GM19395 (cell line): ENCODE data around the gene LAPTM4A.
"Not testable (repeated sequence)": the region's sequence is repeated elsewhere in the genome, so short reads cannot be mapped to it uniquely, and the experiment has no call there.

Experiments used
- ATAC-seq: cut with Tn5 transposase; IDR thresholded peaks from one replicate; pipeline ENCODE4 v1.9.1; 2021; ENCODE audit warnings: mild to moderate bottlenecking, moderate library complexity; ENCODE audit not compliant: unreplicated experiment

The LAPTM4A gene

DNA sequence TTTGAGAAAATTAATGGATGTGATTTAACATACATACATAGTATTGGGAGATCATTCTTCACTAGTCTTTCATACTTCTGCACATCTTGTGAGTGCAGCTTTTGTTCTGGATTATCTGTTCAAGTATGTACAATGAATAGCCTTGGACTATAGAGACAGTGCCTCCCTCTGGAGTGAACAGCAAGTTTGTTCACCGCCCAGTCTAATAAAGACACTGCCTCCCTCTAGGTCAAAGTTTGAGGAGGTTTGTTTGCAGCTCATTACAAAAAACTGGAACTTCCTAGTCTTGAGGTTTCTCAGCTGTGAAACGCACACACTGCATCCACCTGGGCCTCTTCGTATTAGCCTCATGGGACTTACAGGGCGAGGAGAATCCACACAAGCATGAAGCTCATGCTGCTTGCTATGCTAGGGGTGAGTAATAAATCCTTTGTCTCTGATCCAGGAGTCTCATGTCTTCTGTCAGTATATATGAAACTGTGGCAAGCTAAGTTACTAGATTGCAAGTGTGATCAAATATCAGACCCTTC is 26.0 kb upstream of the LAPTM4A start:
- ATAC-seq, result no peak

DNA sequence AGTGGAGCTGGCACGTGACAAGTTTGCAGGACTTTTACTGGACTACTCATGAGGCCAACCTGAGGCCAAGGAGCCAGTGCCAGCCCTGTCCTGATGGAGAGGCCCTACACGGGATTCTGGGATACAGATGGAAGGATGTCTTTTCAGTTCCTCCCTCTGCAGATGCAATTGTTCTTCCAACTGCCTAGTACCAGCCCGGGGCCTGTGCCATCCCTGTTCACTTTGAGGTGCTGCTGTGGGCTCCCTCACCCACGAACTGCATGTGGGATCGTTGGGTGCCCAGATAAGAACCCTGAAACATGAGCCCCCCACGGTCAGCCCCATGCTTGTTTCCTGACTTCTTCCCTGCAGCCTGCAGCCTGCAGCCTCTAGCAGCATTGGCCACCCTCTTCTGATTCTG is 25.3 kb upstream of the LAPTM4A start:
- ATAC-seq, result no peak

DNA sequence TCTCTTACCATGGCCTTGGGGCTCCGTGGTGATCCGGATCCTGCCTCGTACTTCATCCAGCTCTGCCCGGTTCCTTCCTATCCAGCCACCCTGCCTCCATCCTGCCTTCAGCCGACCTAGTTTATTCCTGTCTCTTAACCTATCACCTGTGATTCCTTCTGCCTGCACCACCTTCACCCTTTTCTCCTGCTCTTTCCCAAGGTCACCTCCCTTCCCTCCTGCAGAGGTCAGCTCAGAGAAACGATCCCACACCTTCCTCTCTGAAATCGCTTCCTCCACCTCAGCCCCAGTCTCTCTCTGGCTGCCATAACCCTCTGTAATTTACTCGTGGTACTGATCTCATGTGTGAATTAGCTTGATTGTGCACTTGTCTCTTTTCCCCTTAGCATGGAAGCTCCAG is 23.5 kb upstream of the LAPTM4A start:
- no peak for ATAC-seq

DNA sequence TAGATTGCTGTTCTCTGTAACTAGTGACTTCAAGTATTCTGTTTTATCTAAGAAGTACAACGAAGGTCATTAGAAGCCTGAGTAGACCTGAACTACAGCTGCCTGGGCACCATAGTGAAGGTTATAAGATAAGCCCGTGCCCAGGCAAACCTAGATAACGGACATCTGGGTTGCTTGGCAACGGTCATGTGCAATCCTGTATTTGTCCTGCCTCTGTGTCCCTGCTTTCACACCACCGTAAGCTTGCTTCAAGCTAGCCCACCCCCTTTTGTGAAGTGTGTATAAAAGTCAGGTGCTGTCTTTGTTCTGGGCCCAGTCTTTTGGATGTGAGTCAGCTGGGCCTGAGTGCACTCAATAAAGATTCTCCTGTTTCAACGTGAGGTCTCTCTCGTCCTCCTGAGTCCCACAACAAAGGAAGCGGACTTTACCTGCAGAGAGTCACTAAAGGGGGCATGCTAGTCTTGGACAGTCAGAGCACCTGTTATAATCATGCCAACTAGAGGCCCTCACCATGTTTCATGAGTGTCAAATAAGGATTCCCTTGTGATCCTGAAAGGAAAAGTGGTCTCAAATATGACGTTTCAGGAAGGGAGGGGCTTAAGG is 22.7 kb upstream of the LAPTM4A start:
- ATAC-seq, result not testable (repeated sequence)

DNA sequence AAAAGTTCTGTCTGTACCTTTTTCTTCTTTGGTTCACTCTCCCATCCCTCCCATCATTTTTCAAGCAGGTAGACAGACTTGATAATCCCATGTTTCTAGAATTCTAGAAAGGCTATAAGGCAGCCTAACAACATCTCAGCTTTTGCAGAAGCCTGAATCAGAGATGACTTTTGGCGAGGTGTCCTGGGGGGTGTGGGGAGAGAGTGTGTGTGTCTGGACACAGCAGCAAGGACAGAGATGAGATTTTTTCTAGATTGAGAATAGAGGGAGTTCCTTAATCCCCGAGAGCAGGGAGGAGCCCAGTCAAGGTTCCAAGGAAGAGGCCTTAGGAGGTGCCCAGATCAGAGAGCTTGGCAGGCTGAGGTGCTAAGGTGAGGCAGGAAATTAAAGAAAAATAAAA is 22.0 kb upstream of the LAPTM4A start:
- no peak for ATAC-seq

DNA sequence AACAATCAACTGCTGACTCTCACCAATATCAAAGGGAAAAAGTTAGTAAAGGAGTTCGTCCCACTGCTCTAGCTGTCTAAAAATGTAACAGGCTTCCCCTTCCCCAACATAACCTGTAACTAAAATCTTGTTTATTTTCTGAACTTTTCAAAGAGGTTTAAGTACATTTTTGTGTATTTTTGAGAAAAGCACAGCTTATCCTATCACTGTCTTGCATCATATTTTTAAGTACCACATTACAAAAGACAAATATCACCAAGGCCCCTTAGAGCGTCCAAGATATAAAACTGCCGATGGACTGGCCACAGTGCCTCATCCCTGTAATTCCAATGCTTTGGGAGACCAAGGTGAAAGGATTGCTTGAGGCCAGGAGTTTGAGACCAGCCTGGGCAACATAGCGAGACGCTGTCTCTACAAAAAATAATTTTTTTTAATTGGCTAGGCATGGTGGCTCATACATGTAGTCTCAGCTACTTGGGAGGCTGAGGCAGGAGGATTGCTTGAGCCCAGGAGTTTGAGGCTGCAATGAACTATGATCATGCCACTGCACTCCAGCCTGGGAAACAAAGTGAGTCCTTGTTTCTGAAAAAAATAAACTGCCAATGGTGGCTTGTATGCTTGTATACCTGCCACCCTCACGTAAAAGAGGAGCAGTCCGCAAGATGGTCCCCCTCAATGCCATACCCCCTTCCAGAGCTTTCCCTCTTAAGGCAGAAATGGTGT is 21.2 kb upstream of the LAPTM4A start:
- ATAC-seq, result no peak

DNA sequence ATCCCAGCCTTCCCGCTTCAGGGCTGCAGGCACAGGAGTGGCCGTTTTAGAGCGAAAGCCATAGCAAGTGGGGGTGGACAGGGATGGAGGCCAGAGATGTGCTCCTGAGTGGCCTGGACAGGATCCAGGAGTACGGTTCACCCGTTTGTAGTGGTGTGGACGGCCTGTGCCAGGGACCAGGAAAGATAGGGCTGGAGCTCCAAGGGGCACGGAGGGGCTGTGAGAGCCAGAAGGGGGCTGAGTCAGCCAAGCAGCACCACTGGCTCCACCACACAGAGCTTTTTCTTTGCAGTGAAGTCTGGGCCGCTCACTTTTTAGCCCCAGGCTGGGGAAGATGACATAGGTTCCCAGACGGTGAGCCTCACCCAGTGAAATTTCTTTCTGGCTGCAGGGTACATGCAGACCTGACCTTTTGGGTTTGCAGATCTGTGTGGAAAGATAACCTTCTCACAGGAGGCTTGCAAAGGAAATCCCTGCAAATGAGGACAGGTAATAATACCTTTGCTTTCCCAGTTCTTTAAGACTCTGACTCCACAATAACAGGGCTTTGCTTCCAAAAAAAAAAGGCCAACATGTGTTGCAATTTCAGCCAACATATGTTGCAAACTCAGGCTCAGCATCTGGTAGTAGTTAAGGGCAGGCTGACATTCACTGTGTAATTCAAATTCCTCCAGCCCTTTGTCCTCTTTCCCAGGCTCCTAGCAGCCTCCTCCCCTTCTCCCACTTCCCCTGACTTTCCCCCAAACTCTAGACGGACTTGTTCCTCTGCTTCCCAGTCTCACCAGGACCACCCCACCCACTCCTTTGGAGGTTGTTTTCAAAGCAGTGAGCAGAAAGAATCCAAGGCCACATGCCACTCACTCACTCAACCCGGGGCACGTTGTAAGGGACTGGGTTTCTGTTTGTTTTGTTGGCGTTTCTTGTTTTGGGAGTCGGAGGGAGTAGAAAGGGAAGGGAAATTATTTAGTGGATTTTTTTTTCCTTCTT is 20.3 kb upstream of the LAPTM4A start:
- no peak for ATAC-seq

DNA sequence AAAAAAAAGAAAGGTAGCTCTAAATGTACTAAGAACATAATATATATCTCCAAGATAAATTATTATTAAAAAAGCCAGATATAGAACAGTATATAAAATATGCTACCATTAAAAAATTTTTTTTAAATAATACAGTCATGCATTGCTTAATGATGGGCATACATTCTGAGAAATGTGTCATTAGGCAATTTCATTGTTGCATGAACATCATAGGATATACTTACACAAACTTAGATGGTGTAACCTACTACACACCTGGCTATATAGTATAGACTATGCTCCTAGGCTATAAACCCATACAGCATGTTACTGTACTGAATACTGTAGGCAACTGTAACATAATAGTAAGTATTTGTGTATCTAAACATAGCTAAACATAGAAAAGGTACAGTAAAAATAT is 18.3 kb upstream of the LAPTM4A start:
- ATAC-seq, result no peak

DNA sequence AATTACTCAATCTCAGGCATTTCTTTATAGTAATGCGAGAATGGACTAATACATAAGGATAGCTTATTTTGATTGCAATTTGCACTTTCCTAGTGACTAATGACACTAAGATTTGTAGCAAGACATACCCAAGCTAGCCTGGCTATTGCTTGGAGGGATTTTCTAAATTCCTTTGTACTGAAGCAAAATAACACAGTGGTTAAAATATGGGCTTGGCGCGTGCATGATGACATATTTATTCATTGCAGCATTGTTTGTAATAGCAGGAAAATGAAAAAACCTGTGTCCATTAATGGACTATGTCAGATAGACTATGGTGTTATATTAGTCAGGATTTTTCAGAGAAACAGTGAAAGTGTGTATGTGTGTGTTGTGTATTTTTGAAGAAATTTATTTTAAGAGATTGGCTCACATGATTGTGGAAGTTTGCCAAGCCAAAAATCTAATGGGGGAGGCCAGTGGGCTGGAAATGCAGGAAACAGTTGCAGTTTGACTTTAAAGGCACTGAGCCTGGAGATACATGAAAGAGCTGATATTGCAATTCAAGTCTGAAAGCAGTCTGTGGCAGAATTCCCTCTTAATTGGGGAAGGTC is 16.7 kb upstream of the LAPTM4A start:
- no peak for ATAC-seq

DNA sequence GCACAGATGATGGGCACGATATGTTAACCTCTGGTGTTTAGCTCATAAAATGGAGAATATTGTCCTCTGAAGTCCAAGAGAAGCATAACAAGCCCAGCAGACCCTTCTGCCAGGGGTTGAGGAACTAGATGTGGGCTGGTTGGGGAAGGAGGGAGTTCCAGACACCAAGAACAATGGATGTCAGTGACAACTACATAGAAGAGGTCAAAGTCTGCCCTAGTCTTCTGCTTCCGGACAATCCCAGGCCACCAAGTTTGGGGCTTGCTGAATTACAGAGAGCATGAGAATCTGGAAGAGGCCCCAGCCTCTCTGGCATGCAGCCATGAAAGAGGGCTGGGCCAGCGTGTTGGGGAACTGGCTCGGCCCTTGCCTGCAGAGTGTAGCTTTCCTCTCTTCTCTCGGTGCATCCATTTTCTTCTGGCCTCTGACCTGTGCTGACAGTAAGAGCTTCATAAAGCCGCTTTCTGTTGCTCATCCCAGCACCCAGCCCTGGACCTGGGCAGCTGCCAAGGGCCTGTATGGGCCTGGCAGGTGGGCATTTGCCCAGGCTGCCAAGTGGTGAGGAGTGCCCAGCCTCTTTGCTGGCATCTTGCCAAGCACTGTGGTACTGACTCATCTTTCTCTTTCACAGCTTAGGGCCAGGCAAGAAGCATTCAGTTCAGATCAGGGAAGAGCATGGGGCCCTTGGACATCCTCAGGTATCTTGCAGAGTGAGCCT is 14.6 kb upstream of the LAPTM4A start:
- ATAC-seq, result no peak

DNA sequence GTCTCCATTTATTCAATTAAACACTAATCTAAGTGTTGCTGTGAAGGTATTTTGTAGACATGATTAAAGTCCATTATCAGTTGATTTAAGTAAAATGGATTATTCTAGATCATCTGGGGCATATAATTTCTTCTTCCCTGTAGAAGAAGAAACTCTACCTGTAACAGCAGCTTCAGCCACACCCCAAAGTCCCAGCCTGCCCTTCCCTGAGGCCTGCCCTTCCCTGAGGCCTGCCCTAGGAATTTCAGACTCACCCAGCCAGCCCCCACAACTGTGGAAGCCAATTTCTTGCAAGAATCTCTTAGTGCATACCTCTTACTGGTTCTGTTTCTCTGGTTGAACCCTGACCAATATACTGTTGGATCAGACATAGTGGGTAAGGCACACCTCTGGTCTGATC is 13.4 kb upstream of the LAPTM4A start:
- no peak for ATAC-seq

DNA sequence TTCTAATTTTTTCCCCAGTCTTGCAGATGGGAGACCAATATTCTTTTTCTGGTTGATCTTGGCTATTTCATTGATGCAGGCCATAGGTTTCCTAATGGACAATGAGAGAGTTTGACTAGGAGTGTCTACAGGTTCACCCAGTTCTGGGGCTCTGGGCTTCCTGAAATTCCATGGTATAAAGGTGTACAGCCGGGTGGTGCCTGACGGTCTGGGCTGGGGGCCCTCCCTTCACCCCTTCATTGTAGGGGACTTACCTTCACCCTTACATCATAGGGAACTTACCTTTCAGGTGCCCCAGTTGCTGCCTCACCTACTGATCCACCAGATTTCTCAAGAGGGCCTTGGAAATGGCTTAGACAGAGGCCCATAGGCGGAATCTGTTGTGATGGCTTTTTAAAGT is 13.0 kb upstream of the LAPTM4A start:
- no peak for ATAC-seq

DNA sequence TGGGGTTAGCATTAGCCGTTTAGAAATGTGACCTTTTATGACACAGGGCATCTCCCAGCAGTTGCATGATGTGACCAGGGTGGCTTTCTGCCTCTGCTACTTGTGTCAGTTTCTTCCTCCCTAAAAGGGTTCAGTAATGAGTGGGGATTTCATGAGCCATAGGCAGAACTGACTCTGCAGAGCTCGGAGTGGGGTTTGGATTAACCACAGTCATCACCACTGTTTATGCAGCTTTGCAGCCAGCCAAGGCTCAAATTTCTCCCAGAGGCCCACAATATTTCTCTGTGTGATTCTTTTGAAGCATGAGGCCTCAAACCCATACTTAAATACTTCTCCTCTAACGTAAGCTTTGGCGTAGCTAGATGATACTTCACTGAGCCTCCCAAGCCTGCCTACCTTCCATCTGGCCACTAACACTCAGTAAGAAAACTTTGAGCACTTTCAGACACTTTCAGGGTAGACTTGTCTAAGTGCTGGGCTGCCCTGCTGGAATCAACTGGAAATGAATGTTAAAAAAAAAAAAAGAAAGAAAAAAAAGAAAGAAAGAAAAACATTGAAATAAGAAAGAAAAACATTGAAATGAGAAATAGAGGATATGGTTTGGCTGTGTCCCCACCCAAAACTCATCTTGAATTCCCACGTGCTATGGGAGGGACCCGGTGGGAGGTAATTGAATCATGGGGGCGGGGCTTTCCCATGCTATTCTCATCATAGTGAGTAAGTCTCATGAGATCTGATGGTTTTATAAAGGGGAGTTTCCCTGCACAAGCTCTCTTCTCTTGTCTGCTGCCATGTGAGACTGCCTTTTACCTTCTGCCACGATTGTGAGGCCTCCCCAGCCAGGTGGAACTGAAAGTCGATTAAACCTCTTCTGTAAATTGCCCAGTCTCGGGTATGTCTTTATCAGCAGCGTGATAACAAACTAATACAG is 11.5 kb upstream of the LAPTM4A start:
- no peak for ATAC-seq

DNA sequence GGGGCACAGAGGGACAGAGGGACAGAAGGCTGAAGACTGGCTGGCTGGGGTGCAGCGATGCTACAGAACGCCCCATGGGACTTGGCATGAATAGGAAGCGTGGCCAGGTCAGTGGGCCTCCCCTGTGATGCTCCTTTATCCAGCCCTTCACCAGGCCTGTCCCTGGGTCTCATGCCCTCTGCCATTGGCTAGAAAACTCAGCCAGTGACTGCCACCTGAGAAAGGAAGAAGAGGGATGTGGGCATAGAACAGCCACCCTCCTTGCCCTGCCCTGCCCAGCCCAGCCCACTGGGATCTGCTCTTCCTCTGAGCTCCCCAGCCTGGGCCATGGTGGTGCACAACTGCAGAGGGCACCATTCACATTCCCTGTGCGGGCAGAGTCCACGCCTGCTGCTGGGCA is 10.5 kb upstream of the LAPTM4A start:
- ATAC-seq, result no peak

DNA sequence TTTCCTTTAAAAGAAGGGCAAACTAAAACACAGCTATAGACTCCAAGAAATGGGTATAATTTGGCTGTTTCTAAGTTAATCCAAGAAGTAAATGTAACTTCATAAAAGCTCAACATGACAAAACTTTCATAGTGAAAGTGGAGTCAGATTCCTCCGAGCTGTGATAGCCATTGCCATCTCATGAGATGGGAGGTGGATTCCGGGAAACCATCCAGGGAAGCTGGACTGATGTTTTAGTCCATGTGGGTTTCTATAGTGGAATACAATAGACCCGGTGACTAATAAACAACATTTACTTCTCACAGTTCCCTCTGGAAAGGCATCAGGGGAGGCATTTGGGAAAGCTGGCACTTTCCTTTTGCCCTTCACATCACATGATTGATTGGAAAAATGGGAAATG is 10.0 kb upstream of the LAPTM4A start:
- ATAC-seq, result no peak

DNA sequence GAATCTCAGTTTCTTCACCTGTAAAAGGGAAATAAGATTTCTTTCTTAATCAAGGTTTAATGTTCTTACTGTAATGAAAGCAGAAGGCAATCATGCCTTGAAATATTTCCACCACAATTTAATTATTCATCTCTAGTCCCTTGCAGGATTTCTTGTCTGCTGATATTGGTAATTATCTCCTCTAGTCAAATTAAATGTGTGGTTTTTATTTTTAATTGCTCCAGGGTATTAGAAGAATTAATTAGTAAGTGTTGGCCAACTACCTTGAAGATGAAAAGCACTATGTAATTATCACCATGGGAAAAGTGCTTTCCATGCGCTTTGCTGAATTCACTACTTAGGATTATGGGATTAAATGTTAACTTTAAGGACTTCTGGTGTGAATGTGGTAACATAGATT is 8.7 kb upstream of the LAPTM4A start:
- ATAC-seq, result no peak

DNA sequence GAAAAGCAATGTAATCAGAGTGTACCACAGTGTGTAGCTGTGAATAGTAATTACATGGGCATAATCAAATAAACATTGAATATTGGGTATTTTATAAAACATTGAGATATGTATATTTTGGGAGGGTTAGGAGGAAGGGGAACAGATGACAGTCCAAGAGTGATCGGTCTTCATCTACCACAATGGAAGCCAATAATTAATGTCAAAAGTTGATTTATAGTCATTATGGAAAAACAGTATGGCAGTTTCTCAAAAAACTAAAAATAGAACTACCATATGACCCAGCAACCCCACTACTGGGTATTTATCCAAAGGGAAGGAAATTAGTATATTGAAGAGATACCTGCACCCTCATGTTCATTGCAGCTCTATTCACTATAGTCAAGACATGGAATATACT is 5.8 kb upstream of the LAPTM4A start:
- no peak for ATAC-seq

DNA sequence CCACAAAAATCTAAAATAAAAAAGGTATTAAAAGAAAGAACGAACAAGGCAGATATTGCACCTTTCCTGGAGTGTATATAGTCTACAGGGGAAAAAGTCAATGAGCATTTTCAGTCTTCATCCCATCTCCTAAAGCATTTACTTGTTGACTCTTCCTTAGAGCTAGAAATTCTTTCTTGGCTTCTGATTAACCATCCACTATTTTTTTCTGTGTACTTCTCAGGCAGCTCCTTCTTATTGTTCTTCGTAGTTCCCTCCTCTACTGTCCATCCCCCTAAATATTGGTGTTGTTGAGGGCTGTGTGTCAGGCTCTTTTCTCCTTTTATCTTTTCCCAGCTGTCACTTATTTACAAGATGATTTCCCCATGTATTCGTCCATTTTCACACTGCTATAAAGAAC is 3.5 kb upstream of the LAPTM4A start:
- no peak for ATAC-seq

DNA sequence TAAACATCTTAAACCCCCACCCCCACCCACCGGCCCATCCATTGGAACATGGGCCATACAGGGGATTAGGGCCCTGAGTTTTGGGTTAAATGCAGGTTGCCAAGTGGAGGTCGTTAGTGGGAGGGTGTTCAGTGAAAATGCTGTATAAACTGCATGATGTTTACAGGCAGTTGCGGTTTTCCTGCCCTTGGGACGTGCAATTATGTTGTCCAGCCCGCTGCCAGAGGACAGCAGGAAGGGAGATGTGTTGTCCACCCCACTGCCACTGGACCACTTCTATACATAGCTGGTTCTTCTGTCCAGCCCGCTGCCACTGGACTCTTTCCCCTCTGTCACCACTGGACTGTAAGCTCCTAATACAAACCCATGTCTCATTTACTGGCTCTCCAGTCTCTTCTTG is 2.7 kb upstream of the LAPTM4A start:
- no peak for ATAC-seq
